Forelimb muscle (tissue), 1 donor: ENCODE measurements around the gene USP44. TPM values are rescaled to one million over a fixed set of nuclear protein-coding genes. Genes with fewer than 3 reads are reported as not detected.
A peak's percentile ranks its signal among the peaks of the same experiment; 100 is the strongest.
"Not testable (repeated sequence)": the region's sequence is repeated elsewhere in the genome, so short reads cannot be mapped to it uniquely, and the experiment has no call there.

Experiments
- DNase-seq: peaks from one replicate; pipeline ENCODE4 v3.0.0-alpha.2; 2013; ENCODE audit warnings: low read depth
- polyA plus RNA-seq: library from polyadenylated mRNA; unstranded; fragments of 120-200 nt; gene quantifications from one replicate; pipeline ENCODE4 v1.2.1, GENCODE V29; 2013; ENCODE audit not compliant: insufficient read length

The USP44 gene
- 1.00 TPM for polyA plus RNA-seq

GRCh38 chr12:95551305-95551704 is at the start of gene USP44:
TSS of gene USP44 (minus strand) at chr12:95551476. CDS start at chr12:95534256, 17,220 bp downstream.
- DNase-seq: no peak

GRCh38 chr12:95600567-95600966 is 49.3 kb upstream of the USP44 start:
- no peak for DNase-seq

- no peak for DNase-seq
Measured at GRCh38 chr12:95599880-95600279, 48.6 kb upstream of the USP44 start.

- no peak for DNase-seq
Measured at GRCh38 chr12:95594136-95594535, 42.9 kb upstream of the USP44 start.

- DNase-seq: peak; percentile 64
Measured at GRCh38 chr12:95593266-95593871, 42.1 kb upstream of the USP44 start.

- no peak for DNase-seq
Measured at GRCh38 chr12:95591731-95592130, 40.5 kb upstream of the USP44 start.

GRCh38 chr12:95590775-95591174 is 39.5 kb upstream of the USP44 start:
- no peak for DNase-seq

GRCh38 chr12:95583933-95584332 is 32.7 kb upstream of the USP44 start:
- DNase-seq: no peak

- DNase-seq: no peak
Measured at GRCh38 chr12:95582230-95583058, 31.2 kb upstream of the USP44 start.

GRCh38 chr12:95577820-95578219 is 26.5 kb upstream of the USP44 start:
- no peak for DNase-seq

GRCh38 chr12:95574799-95575452 is 23.6 kb upstream of the USP44 start:
- DNase-seq: no peak

GRCh38 chr12:95573951-95574576 is 22.8 kb upstream of the USP44 start:
- DNase-seq: no peak

- DNase-seq: no peak
Measured at GRCh38 chr12:95571369-95571768, 20.1 kb upstream of the USP44 start.

- DNase-seq: not testable (repeated sequence)
Measured at GRCh38 chr12:95568045-95568444, 16.8 kb upstream of the USP44 start.

GRCh38 chr12:95557625-95558024 is 6.3 kb upstream of the USP44 start:
- DNase-seq: no peak

GRCh38 chr12:95554532-95555071 is 3.3 kb upstream of the USP44 start:
- DNase-seq: no peak

- DNase-seq: no peak
Measured at GRCh38 chr12:95553197-95553943, 2.1 kb upstream of the USP44 start.

GRCh38 chr12:95551913-95552516 is 739 bp upstream of the USP44 start:
- no peak for DNase-seq

- no peak for DNase-seq
Measured at GRCh38 chr12:95549392-95550084, 1.7 kb downstream of the USP44 start.
